ENCODE results near the gene SEMA3D.

Gene SEMA3D

GRCh38 chr7:85183296-85183695, 3.6 kb downstream of the SEMA3D start:
- no peak for DNase-seq

GRCh38 chr7:85178531-85179298, 8.1 kb downstream of the SEMA3D start:
- DNase-seq = no peak

- no peak for DNase-seq
Measured at GRCh38 chr7:85177316-85177715, 9.5 kb downstream of the SEMA3D start.

- no peak for DNase-seq
Measured at GRCh38 chr7:85176197-85176596, 10.7 kb downstream of the SEMA3D start.

DNA sequence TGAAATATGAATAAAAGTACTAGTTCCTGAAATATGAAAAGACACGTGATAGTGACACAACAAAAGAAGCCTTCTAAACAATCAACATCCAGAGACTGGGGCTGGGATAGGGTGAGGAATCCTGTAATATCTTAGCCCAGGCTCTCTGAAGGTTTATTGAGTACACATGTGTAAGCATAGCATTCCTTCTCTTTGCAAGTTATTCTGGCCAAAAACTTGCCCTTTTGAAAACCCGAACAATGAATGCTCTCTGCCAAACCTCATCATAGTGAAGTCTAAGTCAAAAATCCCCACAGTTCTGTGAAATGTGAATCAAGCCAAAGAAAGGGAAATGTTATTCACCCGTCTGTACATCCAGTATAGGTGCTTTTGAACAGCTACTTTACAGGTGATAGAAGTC, 11.6 kb downstream of the SEMA3D start:
- no peak for DNase-seq

DNA sequence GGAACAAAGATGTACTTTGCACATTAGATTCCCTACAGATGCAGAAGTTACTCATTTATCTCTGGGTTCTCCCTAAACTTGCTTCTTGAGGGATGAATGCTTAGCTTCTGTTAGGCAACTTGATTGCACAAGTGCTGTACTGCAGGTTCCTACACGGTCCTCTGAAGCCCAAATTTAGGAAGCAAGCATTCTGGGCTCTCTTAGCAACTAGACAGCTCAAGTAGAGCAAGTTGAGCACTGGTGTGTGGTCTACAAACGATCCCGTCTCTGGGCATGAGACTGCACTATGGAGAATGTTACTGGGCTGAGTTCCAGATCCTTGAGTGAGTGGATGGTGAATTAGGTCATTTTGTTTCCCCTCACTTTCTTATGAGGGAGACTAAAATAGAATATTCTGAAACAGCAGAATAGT, 14.3 kb downstream of the SEMA3D start:
- no peak for DNase-seq

- no peak for DNase-seq
Measured at GRCh38 chr7:85167636-85168035, 19.2 kb downstream of the SEMA3D start.

DNA sequence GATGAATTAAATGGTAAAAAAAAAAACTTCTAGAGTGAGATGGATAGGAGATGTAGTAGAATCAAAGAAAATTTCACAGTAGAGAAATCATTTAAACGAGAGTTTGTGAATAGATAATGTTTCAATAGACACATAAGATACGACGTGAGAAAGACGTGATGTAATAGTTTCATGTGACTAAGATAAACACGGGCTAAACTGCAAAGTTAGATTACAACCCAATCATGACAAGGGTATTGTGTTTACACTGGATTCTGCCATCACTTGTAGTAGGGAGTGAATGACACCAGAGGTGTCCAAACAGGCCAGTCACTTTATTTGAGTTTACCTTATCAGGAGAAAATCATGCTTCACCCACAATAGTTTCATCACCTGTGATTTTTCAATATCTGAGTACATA, 21.6 kb downstream of the SEMA3D start:
- no peak for DNase-seq

GRCh38 chr7:85164376-85164775, 22.5 kb downstream of the SEMA3D start:
- DNase-seq = no peak

GRCh38 chr7:85162721-85163120, 24.1 kb downstream of the SEMA3D start:
- no peak for DNase-seq

DNA sequence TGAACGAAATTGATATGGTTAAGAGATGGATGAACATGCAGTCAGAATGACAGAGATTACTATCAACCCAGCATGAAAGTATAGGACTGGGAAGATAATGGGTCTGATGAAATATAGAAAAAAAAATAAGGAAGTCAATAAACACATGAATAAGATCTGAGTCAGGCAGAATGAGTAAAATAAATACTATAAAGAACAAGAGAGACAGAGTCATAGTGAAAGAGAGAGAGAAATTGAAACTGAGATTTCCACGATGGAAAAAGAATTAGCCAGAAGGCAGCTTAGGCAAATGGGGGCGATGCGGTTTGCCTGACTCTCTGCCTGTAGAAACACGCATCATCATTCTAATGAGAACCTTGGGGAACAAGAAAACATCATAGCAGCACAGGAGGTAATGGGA, 26.6 kb downstream of the SEMA3D start:
- no peak for DNase-seq

DNA sequence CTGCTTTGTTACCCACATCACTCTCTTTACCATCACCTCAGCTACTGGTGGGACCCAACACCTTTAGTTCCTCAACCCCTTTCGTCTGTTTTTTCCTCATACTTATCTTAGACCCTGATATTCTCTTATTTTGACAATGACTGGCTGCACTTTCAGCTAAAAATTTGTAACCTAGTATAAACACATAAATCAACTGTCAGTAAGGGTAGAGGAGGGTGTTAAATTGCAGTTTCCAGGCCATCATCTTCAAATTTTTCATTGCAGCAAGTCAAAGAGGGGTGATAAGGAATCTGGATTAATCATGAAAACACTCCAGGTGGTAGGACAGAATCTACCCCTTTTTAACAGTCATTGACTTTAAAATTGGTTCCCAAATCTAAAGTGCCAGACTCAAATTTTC, 27.9 kb downstream of the SEMA3D start:
- no peak for DNase-seq

DNA sequence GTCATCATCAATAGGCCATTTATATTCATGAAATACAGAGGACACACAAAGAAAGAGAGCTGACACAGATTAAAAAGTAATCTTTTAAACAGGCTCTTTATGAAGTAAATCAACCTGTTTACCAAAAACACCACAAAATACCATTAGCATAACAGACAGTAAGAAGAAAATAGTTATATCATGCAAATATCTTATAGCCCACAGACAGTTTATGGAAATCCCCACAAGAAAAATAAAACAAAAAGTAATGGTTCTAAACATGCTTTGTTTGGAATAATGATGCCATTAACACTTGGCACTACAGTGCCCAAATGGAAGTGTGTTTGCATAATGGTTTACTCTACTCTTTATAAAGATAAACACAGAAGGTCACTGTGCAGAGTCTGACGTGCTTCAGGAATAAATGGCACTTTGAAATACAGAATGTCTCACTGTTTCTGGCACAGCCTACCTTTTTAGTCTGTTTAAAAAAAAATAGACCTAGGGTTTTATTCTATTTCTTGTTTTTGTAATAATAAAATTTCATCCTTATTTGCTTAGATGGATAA, 30.1 kb downstream of the SEMA3D start:
- no peak for DNase-seq

DNA sequence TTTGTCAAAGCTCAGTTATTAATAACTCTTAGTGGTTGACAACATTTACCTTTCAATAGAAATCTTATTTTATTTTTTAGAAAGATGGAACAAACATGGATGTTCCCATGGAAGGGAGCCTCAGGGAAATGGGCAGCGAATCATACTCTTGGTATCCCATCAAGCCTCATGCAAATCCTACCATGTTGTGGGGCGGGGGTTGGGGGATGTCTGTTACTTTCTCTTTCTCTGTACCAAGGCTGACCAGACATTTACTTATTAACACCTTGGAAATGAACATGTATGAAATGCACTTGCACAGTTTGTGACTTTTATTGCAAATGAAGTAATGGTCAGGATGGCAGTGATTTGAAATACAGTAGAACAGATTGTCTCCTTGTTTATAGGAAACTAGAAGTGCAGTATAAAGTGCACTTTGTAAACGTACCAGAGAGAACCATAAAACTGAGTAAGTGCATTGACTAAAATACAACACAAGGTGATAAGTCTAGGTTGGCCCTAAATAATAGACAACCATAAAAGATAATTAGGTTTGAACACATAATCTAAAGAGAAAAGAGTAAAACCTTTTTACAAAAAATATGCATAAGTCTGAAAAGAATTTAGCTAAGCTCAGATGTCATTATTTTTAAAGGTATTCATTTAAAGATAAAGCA, 32.4 kb downstream of the SEMA3D start:
- DNase-seq = no peak

DNA sequence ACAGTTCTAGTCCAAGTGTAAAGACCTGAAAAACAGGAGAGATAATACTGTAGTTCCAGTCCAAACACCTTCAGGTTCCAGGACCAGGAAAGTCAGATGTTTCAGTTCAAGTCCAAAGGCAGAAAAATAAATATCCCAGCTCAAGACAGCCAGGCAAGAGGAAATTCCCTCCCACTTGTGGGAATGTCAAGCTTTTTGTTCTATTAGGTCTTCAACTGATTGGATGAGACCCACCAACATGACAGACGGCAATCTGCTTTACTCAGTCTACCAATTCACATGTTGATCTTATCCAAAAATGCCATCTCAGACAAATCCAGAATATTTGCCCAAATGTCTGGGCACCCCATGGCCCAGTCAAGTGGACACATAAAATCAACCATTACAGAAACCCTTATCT, 33.1 kb downstream of the SEMA3D start:
- no peak for DNase-seq

GRCh38 chr7:85150624-85151023, 36.2 kb downstream of the SEMA3D start:
- no peak for DNase-seq

- no peak for DNase-seq
Measured at GRCh38 chr7:85144771-85145170, 42.1 kb downstream of the SEMA3D start.

DNA sequence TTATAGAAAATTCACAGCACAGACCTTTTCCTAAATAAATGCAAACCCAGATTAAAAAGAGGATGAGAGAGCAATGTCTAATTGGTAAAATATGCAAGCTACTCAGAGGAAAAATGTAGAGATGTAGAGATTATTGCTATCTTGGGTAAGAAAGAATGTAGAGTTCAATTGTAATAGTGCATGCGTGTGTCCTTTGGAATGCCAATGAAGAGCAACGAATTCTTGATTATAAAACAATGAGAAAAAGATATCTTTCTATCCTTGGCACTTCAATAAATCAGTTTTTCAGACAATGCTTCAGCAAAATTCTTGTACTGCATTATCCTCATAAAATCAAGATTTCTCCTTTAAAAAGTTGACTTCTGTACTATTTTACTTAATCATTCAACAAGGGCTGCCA, 50.9 kb downstream of the SEMA3D start:
- no peak for DNase-seq

- no peak for DNase-seq
Measured at GRCh38 chr7:85133560-85133959, 53.3 kb downstream of the SEMA3D start.

DNA sequence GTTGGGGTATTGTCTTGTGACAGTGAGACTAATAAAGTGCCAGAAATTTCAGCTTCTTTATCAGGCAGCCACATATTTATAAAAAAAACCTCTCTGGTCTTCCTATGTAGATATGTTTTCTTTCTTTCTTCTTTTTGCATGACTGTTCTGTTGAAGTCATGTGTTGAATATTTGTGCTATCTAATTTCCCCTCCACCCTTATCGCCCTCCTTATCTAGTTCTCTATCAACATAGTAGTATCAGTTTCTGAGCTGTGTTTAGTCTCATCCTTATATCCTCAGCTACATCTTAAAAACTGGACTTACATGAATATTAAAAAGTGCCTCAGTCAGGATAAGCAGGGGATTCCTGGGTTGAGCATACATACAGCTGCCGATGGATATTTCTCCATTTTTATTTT, 53.9 kb downstream of the SEMA3D start:
- no peak for DNase-seq

DNA sequence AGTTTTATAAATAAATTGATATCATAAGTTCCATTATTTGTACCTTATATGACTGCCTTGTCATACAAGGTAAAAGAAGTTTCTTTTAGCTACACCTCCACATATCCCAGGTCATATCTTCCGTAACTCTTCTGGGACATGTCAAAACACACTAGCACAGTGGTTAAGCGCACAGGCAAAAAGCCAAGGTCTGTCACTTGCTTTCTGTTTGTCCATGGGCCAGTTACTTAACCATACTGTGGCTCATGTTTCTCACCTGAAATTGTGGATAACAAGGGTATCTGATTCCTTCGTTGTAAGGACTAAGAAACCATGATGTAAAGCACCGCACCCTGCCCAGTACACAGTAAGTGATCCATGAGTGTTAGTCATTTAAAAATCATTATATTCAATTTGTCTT, 56.2 kb downstream of the SEMA3D start:
- no peak for DNase-seq

DNA sequence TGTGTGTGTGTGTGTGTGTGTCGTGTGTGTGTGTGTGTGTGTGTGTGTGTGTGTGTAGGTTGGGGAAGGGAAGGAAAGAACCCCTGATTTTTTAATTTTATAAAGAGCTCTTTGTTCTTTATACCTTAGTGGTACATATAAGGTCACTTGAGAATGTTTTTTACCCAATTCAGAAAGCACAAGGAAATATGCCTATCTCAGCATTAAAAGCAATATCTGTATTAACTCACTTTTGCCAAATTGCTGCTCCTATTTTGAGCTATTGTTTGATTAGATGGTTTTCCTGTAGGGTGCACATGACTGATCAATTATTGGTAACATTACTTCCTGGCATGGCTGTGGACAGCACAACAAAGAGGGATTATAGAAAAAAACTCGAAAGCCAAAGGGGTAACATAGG, 60.5 kb downstream of the SEMA3D start:
- no peak for DNase-seq

DNA sequence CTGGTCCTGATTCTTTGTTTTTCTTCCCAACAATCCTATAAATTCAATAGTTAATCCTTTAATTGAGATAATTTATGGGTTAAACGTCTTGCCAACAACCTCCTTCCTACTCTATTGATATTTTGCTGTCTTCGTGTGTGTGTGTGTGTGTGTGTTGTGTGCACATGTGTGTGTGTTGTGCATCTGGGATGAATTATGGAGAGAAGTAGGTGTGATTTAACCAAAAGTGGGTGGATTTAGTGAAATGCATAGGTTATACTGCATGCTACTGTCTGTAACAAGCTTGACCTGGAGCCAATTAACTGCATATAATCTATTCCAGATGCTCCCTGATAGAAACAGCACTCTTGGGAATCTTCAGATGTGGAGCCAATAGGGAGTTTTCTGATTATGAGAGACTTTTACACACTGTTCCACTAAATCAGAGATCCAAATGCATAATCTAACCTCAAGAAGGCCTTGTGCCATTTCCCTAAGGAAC, 61.2 kb downstream of the SEMA3D start:
- DNase-seq = no peak

DNA sequence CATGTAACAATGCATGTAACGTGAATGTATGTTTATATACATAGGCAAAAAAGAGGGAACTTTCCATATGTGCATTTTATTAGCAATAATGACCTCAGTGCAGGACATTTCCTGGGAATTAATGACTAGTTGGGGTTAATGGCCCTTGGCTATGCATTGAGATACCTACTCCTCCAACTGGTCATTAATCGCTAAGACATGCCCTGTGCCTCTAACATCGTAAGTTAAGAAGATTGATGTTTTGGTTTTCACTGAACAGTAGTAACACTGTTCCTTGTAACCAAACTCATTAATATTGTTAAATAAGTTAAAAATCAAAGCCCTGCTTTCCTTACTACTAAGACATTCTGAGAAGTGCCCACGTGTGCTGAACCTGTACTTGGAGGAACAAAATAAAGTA, 61.7 kb downstream of the SEMA3D start:
- no peak for DNase-seq

Data from NCI-H1694 treated with DMSO at 0.1 percent for 48 hours (cell line).